Adrenal gland (tissue), 5 donors: ENCODE results near the gene DNAJC27.
"Not testable (repeated sequence)": the region's sequence is repeated elsewhere in the genome, so short reads cannot be mapped to it uniquely, and the experiment has no call there.

ENCODE experiments used
- CTCF ChIP-seq, 6 experiments: fragments of 450-650 bp in 4 of 6; fragments of 200-600 bp in 2 of 6; sonication (generic) in 1 of 6; IDR thresholded peaks; 1 replicate in 5 of 6; 2 replicates in 1 of 6; pipeline versions ENCODE4 v1.5.1 to v1.8.0; 2016 to 2021; ENCODE audit warnings: antibody characterized with exemption in 6 of 6, mild to moderate bottlenecking in 2 of 6, moderate library complexity in 1 of 6
- POLR2A ChIP-seq, 2 donors: fragments of 450-650 bp; IDR thresholded peaks; one replicate each; pipeline ENCODE4 v1.6.1; 2017; ENCODE audit warnings: antibody characterized with exemption in 2 of 2, mild to moderate bottlenecking in 2 of 2, moderate library complexity in 1 of 2
- donor health status: DM: no; HTN: no; CAD: no.

- TF ChIP-seq POLR2A, CTCF (IDR thresholded peaks at IDR 0.05): not testable (repeated sequence)
Measured at GRCh38 chr2:25011342-25011741, 39.6 kb upstream of the DNAJC27 start.
